Endodermal cell (in vitro differentiated cells): ENCODE data around the gene WDR6. TPM values are rescaled to one million over a fixed set of nuclear protein-coding genes. Genes with fewer than 3 reads are reported as not detected.

Experiments used
- DNase-seq: peaks from one replicate; pipeline ENCODE4 v3.0.0-alpha.2; 2017
- H3K27ac ChIP-seq: 2 replicates; pipeline ENCODE4 v1.5.1; 2013; ENCODE audit warnings: mild to moderate bottlenecking, low read depth, low read length, moderate library complexity
- H3K27me3 ChIP-seq: 2 replicates; pipeline ENCODE4 v1.6.1; 2013; ENCODE audit warnings: mild to moderate bottlenecking, low read length, moderate library complexity; ENCODE audit not compliant: insufficient read depth, control insufficient read depth, poor library complexity, severe bottlenecking
- H3K36me3 ChIP-seq: 2 replicates; pipeline ENCODE4 v1.7.0; 2013; ENCODE audit warnings: mild to moderate bottlenecking, low read length, moderate library complexity; ENCODE audit not compliant: control insufficient read depth, insufficient read depth
- H3K4me1 ChIP-seq: one replicate; pipeline ENCODE4 v1.7.0; 2013; ENCODE audit warnings: low read length; ENCODE audit not compliant: control insufficient read depth, insufficient read depth
- H3K4me3 ChIP-seq: 2 replicates; pipeline ENCODE4 v1.5.1; 2013; ENCODE audit warnings: mild to moderate bottlenecking, low read length, moderate library complexity
- H3K9ac ChIP-seq: 2 replicates; pipeline ENCODE4 v1.6.1; 2013; ENCODE audit warnings: mild to moderate bottlenecking, low read length, moderate library complexity; ENCODE audit not compliant: poor library complexity, severe bottlenecking; ENCODE audit errors: extremely low read depth
- H3K9me3 ChIP-seq: 2 replicates; pipeline ENCODE4 v1.6.1; 2013; ENCODE audit warnings: mild to moderate bottlenecking, low read length, moderate library complexity; ENCODE audit not compliant: control insufficient read depth
- H3K27ac Mint-ChIP-seq: 2 replicates; pipeline ENCODE4 v1.8.0; 2020; ENCODE audit warnings: mixed read lengths
- H3K27me3 Mint-ChIP-seq: 2 replicates; pipeline ENCODE4 v1.8.0; 2021; ENCODE audit warnings: mild to moderate bottlenecking, mixed read lengths; ENCODE audit not compliant: insufficient read depth
- H3K36me3 Mint-ChIP-seq: 2 replicates; pipeline ENCODE4 v1.8.0; 2020; ENCODE audit warnings: low read depth, mixed read lengths
- H3K4me1 Mint-ChIP-seq: 2 replicates; pipeline ENCODE4 v1.8.0; 2020; ENCODE audit warnings: mixed read lengths
- H3K4me3 Mint-ChIP-seq: 2 replicates; pipeline ENCODE4 v1.8.0; 2020; ENCODE audit warnings: mild to moderate bottlenecking, moderate library complexity, mixed read lengths
- H3K9me3 Mint-ChIP-seq: 2 replicates; pipeline ENCODE4 v1.8.0; 2020; ENCODE audit warnings: mild to moderate bottlenecking, mixed read lengths
- WGBS, 2 experiments: methylation state at CpG; one replicate each; pipeline versions ENCODE4 v1.1.5 to v1.1.7; 2013; ENCODE audit warnings: missing lambda C conversion rate in 2 of 2, mixed read lengths in 1 of 2; ENCODE audit not compliant: insufficient coverage in 1 of 2, insufficient read length in 1 of 2; 5-methylcytosine and 5-hydroxymethylcytosine counted together
- total RNA-seq, 2 donors: library from RNA; stranded (reverse); fragmentation: NEBNext Ultra II Directional in 1 of 2; extraction: Animal tissue kit (Norgen Biotek cat#: 25700) in 1 of 2; gene quantifications; 2 replicates in 1 of 2; 3 replicates in 1 of 2; pipeline ENCODE4 v1.2.1, GENCODE V29; 2021
- TF ChIP-seq, protein P1 (sequence below): fragments of 200-600 bp; sonication (generic); conservative IDR thresholded peaks from 2 replicates; pipeline ENCODE4 v1.5.0; 2021; ENCODE audit warnings: antibody characterized with exemption, mild to moderate bottlenecking

The WDR6 gene
- total RNA-seq, 2 donors from 2014 or later, result 106 to 166 TPM

DNA sequence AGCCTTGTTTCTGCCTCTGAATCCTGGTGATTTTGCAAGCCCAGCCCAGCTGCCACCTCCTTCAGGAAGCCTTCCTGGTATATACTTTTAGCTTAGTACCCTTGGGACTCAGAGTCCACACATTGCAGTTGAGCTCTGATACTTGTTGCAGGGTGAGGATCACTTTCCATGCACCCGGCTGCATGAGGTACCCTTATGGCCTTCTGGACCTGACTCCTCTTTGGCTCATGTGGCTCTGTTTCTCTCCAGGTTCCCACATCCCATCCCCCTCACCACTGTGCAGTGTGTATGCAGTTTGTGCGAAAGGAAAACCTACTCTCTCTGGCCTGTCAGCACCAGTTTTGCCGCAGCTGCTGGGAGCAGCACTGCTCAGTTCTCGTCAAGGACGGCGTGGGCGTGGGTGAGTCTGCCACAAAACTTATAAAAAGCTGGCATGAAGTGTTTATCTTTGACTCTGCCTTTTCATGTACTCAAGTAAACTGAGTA is 40.3 kb upstream of the WDR6 start:
- Mint-ChIP-seq H3K4me1 (peaks cover 4% of the 10 kb centered on the region), H3K4me3 (no peak overlapping the region), H3K9me3 (no peaks in the 10 kb centered on the region), H3K36me3 (peaks cover 68% of the 10 kb centered on the region), H3K27me3 (no peaks in the 10 kb centered on the region), H3K27ac (peak overlapping the region; percentile 46)
- DNase-seq, result peak; percentile 30
- H3K36me3 ChIP-seq, result peaks cover 76% of the 10 kb centered on the region
- TF ChIP-seq, protein P1, sequence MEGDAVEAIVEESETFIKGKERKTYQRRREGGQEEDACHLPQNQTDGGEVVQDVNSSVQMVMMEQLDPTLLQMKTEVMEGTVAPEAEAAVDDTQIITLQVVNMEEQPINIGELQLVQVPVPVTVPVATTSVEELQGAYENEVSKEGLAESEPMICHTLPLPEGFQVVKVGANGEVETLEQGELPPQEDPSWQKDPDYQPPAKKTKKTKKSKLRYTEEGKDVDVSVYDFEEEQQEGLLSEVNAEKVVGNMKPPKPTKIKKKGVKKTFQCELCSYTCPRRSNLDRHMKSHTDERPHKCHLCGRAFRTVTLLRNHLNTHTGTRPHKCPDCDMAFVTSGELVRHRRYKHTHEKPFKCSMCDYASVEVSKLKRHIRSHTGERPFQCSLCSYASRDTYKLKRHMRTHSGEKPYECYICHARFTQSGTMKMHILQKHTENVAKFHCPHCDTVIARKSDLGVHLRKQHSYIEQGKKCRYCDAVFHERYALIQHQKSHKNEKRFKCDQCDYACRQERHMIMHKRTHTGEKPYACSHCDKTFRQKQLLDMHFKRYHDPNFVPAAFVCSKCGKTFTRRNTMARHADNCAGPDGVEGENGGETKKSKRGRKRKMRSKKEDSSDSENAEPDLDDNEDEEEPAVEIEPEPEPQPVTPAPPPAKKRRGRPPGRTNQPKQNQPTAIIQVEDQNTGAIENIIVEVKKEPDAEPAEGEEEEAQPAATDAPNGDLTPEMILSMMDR, result no peak
- no peak overlapping the region for H3K4me3 ChIP-seq
- no peak overlapping the region for H3K9ac ChIP-seq
- WGBS, 2 experiments, result 91% methylated on average over 6 to 7 of the region's 7 CpGs
- no peak overlapping the region for H3K27ac ChIP-seq
- H3K4me1 ChIP-seq, result no peaks in the 10 kb centered on the region
- no peaks in the 10 kb centered on the region for H3K9me3 ChIP-seq
- no peaks in the 10 kb centered on the region for H3K27me3 ChIP-seq

DNA sequence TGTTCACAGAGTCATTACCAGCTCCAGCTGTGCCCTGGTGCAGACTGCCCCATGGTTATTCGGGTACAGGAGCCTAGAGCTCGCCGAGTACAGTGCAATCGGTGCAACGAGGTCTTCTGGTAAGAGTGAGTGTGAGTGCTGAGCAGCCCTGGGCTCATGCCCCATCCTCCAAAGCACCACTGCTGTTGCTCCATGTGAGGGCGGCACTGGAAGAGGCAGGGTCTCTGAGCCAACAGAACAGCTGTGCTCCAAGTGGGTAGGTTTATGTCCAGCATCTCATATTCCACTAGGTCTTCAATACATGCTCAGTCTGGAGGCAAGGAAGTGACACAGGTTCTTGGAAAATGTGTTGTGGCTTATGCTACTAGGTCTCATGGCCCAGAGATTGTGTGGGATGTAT is 36.6 kb upstream of the WDR6 start:
- no peaks in the 10 kb centered on the region for H3K4me1 Mint-ChIP-seq
- Histone ChIP-seq H3K4me3 (no peak overlapping the region), H3K9ac (no peak overlapping the region), H3K27me3 (no peaks in the 10 kb centered on the region), H3K4me1 (no peaks in the 10 kb centered on the region), H3K9me3 (no peaks in the 10 kb centered on the region), H3K36me3 (peaks cover 88% of the 10 kb centered on the region), H3K27ac (no peak overlapping the region)
- no peak for DNase-seq
- no peaks in the 10 kb centered on the region for H3K9me3 Mint-ChIP-seq
- TF ChIP-seq, protein P1, result no peak
- 96 to 100% methylated on average over 1 to 6 of the region's 6 CpGs for WGBS, 2 experiments
- H3K36me3 Mint-ChIP-seq, result peaks cover 82% of the 10 kb centered on the region
- no peak overlapping the region for H3K4me3 Mint-ChIP-seq
- no peaks in the 10 kb centered on the region for H3K27me3 Mint-ChIP-seq
- peak overlapping the region; percentile 1 for H3K27ac Mint-ChIP-seq

DNA sequence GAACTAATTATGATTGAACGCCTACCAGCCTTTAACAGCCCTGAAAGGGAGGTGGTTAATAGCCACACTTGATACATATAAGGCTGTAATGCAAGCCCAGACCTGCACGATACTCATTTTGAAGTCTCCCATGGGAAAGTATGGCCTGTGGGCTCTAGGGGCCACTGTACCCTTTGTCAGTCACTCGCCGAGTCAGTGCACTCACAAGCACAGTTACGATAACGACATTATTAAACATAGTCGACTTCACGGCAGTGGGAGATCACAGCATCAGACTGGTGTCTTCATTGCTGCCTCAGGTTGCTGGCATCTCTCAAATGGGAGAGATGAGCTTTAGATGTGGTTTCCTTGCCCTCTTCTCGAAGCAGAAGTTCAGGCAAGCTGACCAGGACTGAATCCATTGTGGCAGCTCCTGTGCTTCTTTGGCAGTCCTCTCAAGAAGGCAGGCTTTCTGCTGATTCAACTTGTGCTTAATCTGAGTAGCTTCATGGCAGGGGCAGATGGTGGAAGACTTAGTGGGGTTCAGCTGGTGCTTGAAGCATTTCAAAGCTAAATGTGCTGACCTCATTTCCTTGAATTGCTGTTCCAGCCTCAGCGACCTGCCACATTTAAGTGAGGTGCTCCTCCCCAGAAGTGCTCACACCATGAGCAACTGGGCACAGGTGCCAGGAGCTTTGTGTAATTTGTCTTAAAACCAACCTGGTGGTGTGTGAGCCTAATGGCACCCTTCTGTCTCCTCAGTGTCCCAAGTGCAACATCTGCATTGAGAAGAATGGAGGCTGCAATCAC is 32.9 kb upstream of the WDR6 start:
- H3K36me3 ChIP-seq, result peaks cover 80% of the 10 kb centered on the region
- no peaks in the 10 kb centered on the region for H3K4me1 ChIP-seq
- Mint-ChIP-seq H3K4me1 (no peaks in the 10 kb centered on the region), H3K36me3 (peaks cover 75% of the 10 kb centered on the region), H3K27me3 (no peaks in the 10 kb centered on the region), H3K27ac (no peak overlapping the region), H3K4me3 (no peak overlapping the region), H3K9me3 (no peaks in the 10 kb centered on the region)
- 95 to 96% methylated on average over 10 of the region's 10 CpGs for WGBS, 2 experiments
- H3K9ac ChIP-seq, result no peak overlapping the region
- no peak for DNase-seq
- TF ChIP-seq, protein P1, result no peak
- no peaks in the 10 kb centered on the region for H3K27me3 ChIP-seq
- H3K9me3 ChIP-seq, result no peaks in the 10 kb centered on the region
- no peak overlapping the region for H3K27ac ChIP-seq
- no peak overlapping the region for H3K4me3 ChIP-seq
